Astrocyte (in vitro differentiated cells and primary cell): ENCODE measurements around the gene HPSE. TPM values are rescaled to one million over a fixed set of nuclear protein-coding genes. Genes with fewer than 3 reads are reported as not detected.
A peak's percentile ranks its signal among the peaks of the same experiment; 100 is the strongest.

Experiments
- DNase-seq: peaks from one replicate; pipeline ENCODE4 v3.0.0-alpha.2; 2010; ENCODE audit warnings: low read depth
- FAIRE-seq: peaks from 2 replicates; lab custom pipeline; 2011; peaks lifted over from hg19 to GRCh38; lab: Jason Lieb, UNC
- H2AFZ ChIP-seq: 2 replicates; pipeline ENCODE4 v1.6.0; 2012; ENCODE audit warnings: low read depth, low read length, inconsistent platforms
- H3K27ac ChIP-seq: 2 replicates; pipeline ENCODE4 v1.5.1; 2011; ENCODE audit warnings: low read depth, low read length, inconsistent platforms
- H3K27me3 ChIP-seq: 2 replicates; pipeline ENCODE4 v1.6.0; 2011; ENCODE audit warnings: low read length, inconsistent platforms; ENCODE audit not compliant: insufficient read depth
- H3K36me3 ChIP-seq: 2 replicates; pipeline ENCODE4 v1.5.1; 2011; ENCODE audit warnings: low read length, inconsistent platforms; ENCODE audit not compliant: insufficient read depth
- H3K4me1 ChIP-seq: 2 replicates; pipeline ENCODE4 v1.5.1; 2011; ENCODE audit warnings: low read length, inconsistent platforms; ENCODE audit not compliant: insufficient read depth
- H3K4me2 ChIP-seq: 2 replicates; pipeline ENCODE4 v1.6.0; 2012; ENCODE audit warnings: low read length, inconsistent platforms
- H3K4me3 ChIP-seq: 2 replicates; pipeline ENCODE4 v1.5.1; 2011; ENCODE audit warnings: low read depth, mild to moderate bottlenecking, low read length, inconsistent platforms; ENCODE audit not compliant: insufficient read depth
- H3K79me2 ChIP-seq: 2 replicates; pipeline ENCODE4 v1.6.0; 2012; ENCODE audit warnings: mild to moderate bottlenecking, low read length, inconsistent platforms; ENCODE audit not compliant: insufficient read depth
- H3K9ac ChIP-seq: 2 replicates; pipeline ENCODE4 v1.6.0; 2012; ENCODE audit warnings: mild to moderate bottlenecking, low read length, inconsistent platforms
- H3K9me3 ChIP-seq: 2 replicates; pipeline ENCODE4 v1.5.1; 2012; ENCODE audit warnings: low read depth, mild to moderate bottlenecking, low read length, inconsistent platforms; ENCODE audit not compliant: insufficient read depth
- H4K20me1 ChIP-seq: 2 replicates; pipeline ENCODE4 v1.6.0; 2012; ENCODE audit warnings: low read length, inconsistent platforms; ENCODE audit not compliant: insufficient read depth
- H3K27ac Mint-ChIP-seq: one replicate; pipeline ENCODE4 v1.8.0; 2021; ENCODE audit warnings: mild to moderate bottlenecking, mixed read lengths; ENCODE audit not compliant: unreplicated experiment
- H3K27me3 Mint-ChIP-seq: one replicate; pipeline ENCODE4 v1.8.0; 2021; ENCODE audit warnings: low read depth, mixed read lengths; ENCODE audit not compliant: unreplicated experiment
- H3K36me3 Mint-ChIP-seq: one replicate; pipeline ENCODE4 v1.8.0; 2021; ENCODE audit warnings: low read depth, mixed read lengths; ENCODE audit not compliant: unreplicated experiment
- H3K4me1 Mint-ChIP-seq: one replicate; pipeline ENCODE4 v1.8.0; 2021; ENCODE audit warnings: low read depth, mixed read lengths; ENCODE audit not compliant: unreplicated experiment
- H3K4me3 Mint-ChIP-seq: one replicate; pipeline ENCODE4 v1.8.0; 2021; ENCODE audit warnings: mild to moderate bottlenecking, moderate library complexity, mixed read lengths; ENCODE audit not compliant: unreplicated experiment
- H3K9me3 Mint-ChIP-seq: one replicate; pipeline ENCODE4 v1.8.0; 2021; ENCODE audit warnings: mild to moderate bottlenecking, mixed read lengths; ENCODE audit not compliant: unreplicated experiment
- CTCF ChIP-seq: IDR thresholded peaks from 2 replicates; pipeline ENCODE4 v1.5.1; 2011; ENCODE audit warnings: low read depth, mild to moderate bottlenecking, inconsistent platforms, low read length, moderate library complexity; ENCODE audit not compliant: insufficient read depth
- EZH2 ChIP-seq: IDR thresholded peaks from 2 replicates; pipeline ENCODE4 v1.6.1; 2012; ENCODE audit warnings: mild to moderate bottlenecking, low read length, inconsistent platforms; ENCODE audit not compliant: insufficient read depth
- total RNA-seq: library from RNA; stranded (reverse); gene quantifications from 2 replicates; pipeline ENCODE4 v1.2.1, GENCODE V29; 2021

Gene HPSE
- total RNA-seq, 1 donor from 2014 or later = 0.75 TPM

- Histone ChIP-seq H3K4me3 (no peak overlapping the region), H3K4me2 (no peak overlapping the region), H3K9ac (no peak overlapping the region), H2AFZ (no peak overlapping the region), H3K27ac (no peak overlapping the region), H3K9me3 (no peaks in the 10 kb centered on the region), H4K20me1 (no peaks in the 10 kb centered on the region), H3K79me2 (no peaks in the 10 kb centered on the region), H3K36me3 (no peaks in the 10 kb centered on the region), H3K4me1 (no peaks in the 10 kb centered on the region), H3K27me3 (peaks cover 4% of the 10 kb centered on the region)
- FAIRE-seq (no peak), DNase-seq (no peak)
- Mint-ChIP-seq H3K36me3 (no peaks in the 10 kb centered on the region), H3K27me3 (peaks cover 5% of the 10 kb centered on the region), H3K27ac (no peak overlapping the region), H3K4me1 (peaks cover 3% of the 10 kb centered on the region), H3K4me3 (no peak overlapping the region), H3K9me3 (no peaks in the 10 kb centered on the region)
- TF ChIP-seq CTCF (no peak), EZH2 (no peak)
Observed at GRCh38 chr4:83323136-83323535, 11.5 kb downstream of the HPSE start.

- no peaks in the 10 kb centered on the region for H3K36me3 Mint-ChIP-seq
- Histone ChIP-seq H3K4me1 (no peaks in the 10 kb centered on the region), H3K27me3 (peaks cover 4% of the 10 kb centered on the region), H4K20me1 (no peaks in the 10 kb centered on the region), H3K9me3 (no peaks in the 10 kb centered on the region), H2AFZ (peak overlapping the region; percentile 4), H3K27ac (no peak overlapping the region), H3K9ac (no peak overlapping the region), H3K36me3 (no peaks in the 10 kb centered on the region), H3K4me3 (no peak overlapping the region), H3K4me2 (no peak overlapping the region), H3K79me2 (no peaks in the 10 kb centered on the region)
- TF ChIP-seq EZH2 = no peak
- TF ChIP-seq CTCF = no peak
- no peak overlapping the region for H3K4me3 Mint-ChIP-seq
- H3K4me1 Mint-ChIP-seq = peaks cover 3% of the 10 kb centered on the region
- H3K27ac Mint-ChIP-seq = no peak overlapping the region
- peaks cover 5% of the 10 kb centered on the region for H3K27me3 Mint-ChIP-seq
- H3K9me3 Mint-ChIP-seq = no peaks in the 10 kb centered on the region
- DNase-seq (no peak), FAIRE-seq (no peak)
Observed at GRCh38 chr4:83320548-83320947, 14.1 kb downstream of the HPSE start.

- Histone ChIP-seq H3K27me3 (peaks cover 2% of the 10 kb centered on the region), H3K4me1 (no peaks in the 10 kb centered on the region), H3K79me2 (no peaks in the 10 kb centered on the region), H4K20me1 (no peaks in the 10 kb centered on the region), H3K9me3 (no peaks in the 10 kb centered on the region), H3K4me3 (no peak overlapping the region), H3K36me3 (no peaks in the 10 kb centered on the region), H2AFZ (no peak overlapping the region), H3K27ac (no peak overlapping the region), H3K9ac (no peak overlapping the region), H3K4me2 (no peak overlapping the region)
- Mint-ChIP-seq H3K36me3 (no peaks in the 10 kb centered on the region), H3K27me3 (peaks cover 5% of the 10 kb centered on the region), H3K4me1 (peaks cover 3% of the 10 kb centered on the region), H3K27ac (no peak overlapping the region), H3K4me3 (no peak overlapping the region), H3K9me3 (no peaks in the 10 kb centered on the region)
- FAIRE-seq (no peak), DNase-seq (no peak)
- TF ChIP-seq EZH2 (no peak), CTCF (no peak)
Observed at GRCh38 chr4:83318666-83319065, 16.0 kb downstream of the HPSE start.
